NCI-H345 treated with DMSO at 0.1 percent for 48 hours (cell line): ENCODE results near the gene TALDO1.
"Not testable (repeated sequence)": the region's sequence is repeated elsewhere in the genome, so short reads cannot be mapped to it uniquely, and the experiment has no call there.

Experiments used
- DNase-seq: peaks from one replicate; lab custom pipeline; 2025; ENCODE audit not compliant: unreplicated experiment; lab: John Stamatoyannopoulos, UW

TALDO1 gene

GRCh38 chr11:733072-733471, 14.2 kb upstream of the TALDO1 start:
- DNase-seq = no peak

GRCh38 chr11:734541-734940, 12.7 kb upstream of the TALDO1 start:
- not testable (repeated sequence) for DNase-seq

GRCh38 chr11:737366-737765, 9.9 kb upstream of the TALDO1 start:
- DNase-seq = no peak

GRCh38 chr11:737899-738298, 9.4 kb upstream of the TALDO1 start:
- DNase-seq = not testable (repeated sequence)

GRCh38 chr11:742156-742546, 5.1 kb upstream of the TALDO1 start:
- no peak for DNase-seq

GRCh38 chr11:742571-743201, 4.6 kb upstream of the TALDO1 start:
- DNase-seq = no peak

GRCh38 chr11:745428-745827, 1.8 kb upstream of the TALDO1 start:
- DNase-seq = no peak

GRCh38 chr11:746289-747157, 741 bp upstream of the TALDO1 start:
- peak; percentile 18 for DNase-seq

GRCh38 chr11:748007-748359, 719 bp downstream of the TALDO1 start:
- DNase-seq = no peak

GRCh38 chr11:749731-750130, 2.5 kb downstream of the TALDO1 start:
- no peak for DNase-seq

GRCh38 chr11:760236-760635, 13.0 kb downstream of the TALDO1 start:
- no peak for DNase-seq

- DNase-seq = no peak
Measured at GRCh38 chr11:761526-762108, 14.4 kb downstream of the TALDO1 start.

- DNase-seq = no peak
Measured at GRCh38 chr11:762421-763072, 15.3 kb downstream of the TALDO1 start.

GRCh38 chr11:763073-763463, 15.8 kb downstream of the TALDO1 start:
- DNase-seq = no peak

GRCh38 chr11:763549-764321, 16.5 kb downstream of the TALDO1 start:
- DNase-seq = no peak

GRCh38 chr11:764322-765024, 17.2 kb downstream of the TALDO1 start:
- DNase-seq = no peak

- no peak for DNase-seq
Measured at GRCh38 chr11:765025-765801, 17.9 kb downstream of the TALDO1 start.

- DNase-seq = no peak
Measured at GRCh38 chr11:765802-766091, 18.5 kb downstream of the TALDO1 start.

GRCh38 chr11:766106-766935, 19.1 kb downstream of the TALDO1 start:
- no peak for DNase-seq
